GM21528 (cell line): ENCODE data around the gene GULP1.

Source experiments
- ATAC-seq: cut with Tn5 transposase; IDR thresholded peaks from one replicate; pipeline ENCODE4 v1.9.1; 2021; ENCODE audit warnings: mild to moderate bottlenecking, moderate library complexity; ENCODE audit not compliant: unreplicated experiment, low FRiP score

GULP1 gene

GRCh38 chr2:188414869-188415753 is 123.4 kb downstream of the GULP1 start:
- ATAC-seq: no peak

- ATAC-seq: no peak
These were observed 124.0 kb downstream of the GULP1 start for GRCh38 chr2:188415754-188416083.

GRCh38 chr2:188416367-188416766 is 124.7 kb downstream of the GULP1 start:
- no peak for ATAC-seq

GRCh38 chr2:188422726-188423125 is 131.1 kb downstream of the GULP1 start:
- no peak for ATAC-seq

- no peak for ATAC-seq
These were observed 133.6 kb downstream of the GULP1 start for GRCh38 chr2:188425266-188425665.

- no peak for ATAC-seq
These were observed 134.4 kb downstream of the GULP1 start for GRCh38 chr2:188426121-188426520.

GRCh38 chr2:188430705-188431104 is 139.0 kb downstream of the GULP1 start:
- no peak for ATAC-seq

GRCh38 chr2:188434018-188434417 is 142.3 kb downstream of the GULP1 start:
- no peak for ATAC-seq

GRCh38 chr2:188435115-188435514 is 143.4 kb downstream of the GULP1 start:
- ATAC-seq: no peak

- ATAC-seq: no peak
These were observed 145.9 kb downstream of the GULP1 start for GRCh38 chr2:188437537-188437936.

- no peak for ATAC-seq
These were observed 148.3 kb downstream of the GULP1 start for GRCh38 chr2:188439986-188440385.

GRCh38 chr2:188440849-188441248 is 149.2 kb downstream of the GULP1 start:
- ATAC-seq: no peak

- ATAC-seq: no peak
These were observed 149.7 kb downstream of the GULP1 start for GRCh38 chr2:188441288-188441947.

GRCh38 chr2:188443207-188443606 is 151.5 kb downstream of the GULP1 start:
- ATAC-seq: no peak

GRCh38 chr2:188444106-188444835 is 152.6 kb downstream of the GULP1 start:
- no peak for ATAC-seq

GRCh38 chr2:188449561-188449960 is 157.9 kb downstream of the GULP1 start:
- ATAC-seq: no peak

GRCh38 chr2:188449971-188450370 is 158.3 kb downstream of the GULP1 start:
- ATAC-seq: no peak

- no peak for ATAC-seq
These were observed 159.2 kb downstream of the GULP1 start for GRCh38 chr2:188450732-188451483.

- no peak for ATAC-seq
These were observed 160.4 kb downstream of the GULP1 start for GRCh38 chr2:188452084-188452483.

- ATAC-seq: no peak
These were observed 164.6 kb downstream of the GULP1 start for GRCh38 chr2:188456114-188456909.
